ENCODE data around the gene RAB3IL1.

Gene RAB3IL1

GRCh38 chr11:61903845-61904244, 13.5 kb downstream of the RAB3IL1 start:
- no peak for DNase-seq

GRCh38 chr11:61902313-61902712, 15.1 kb downstream of the RAB3IL1 start:
- no peak for DNase-seq

- no peak for DNase-seq
Measured at GRCh38 chr11:61901397-61901796, 16.0 kb downstream of the RAB3IL1 start.

- DNase-seq, result no peak
Measured at GRCh38 chr11:61900251-61900650, 17.1 kb downstream of the RAB3IL1 start.

- DNase-seq, result peak; percentile 55 to 77
Measured at GRCh38 chr11:61899146-61899841, 18.1 kb downstream of the RAB3IL1 start.

GRCh38 chr11:61898247-61898582, 19.2 kb downstream of the RAB3IL1 start:
- no peak for DNase-seq

GRCh38 chr11:61897387-61898246, 19.7 kb downstream of the RAB3IL1 start:
- DNase-seq, result peak; percentile 31 to 70

- DNase-seq, result no peak
Measured at GRCh38 chr11:61896665-61897386, 20.5 kb downstream of the RAB3IL1 start.

GRCh38 chr11:61895718-61896059, 21.7 kb downstream of the RAB3IL1 start:
- DNase-seq, result no peak

GRCh38 chr11:61895046-61895717, 22.2 kb downstream of the RAB3IL1 start:
- DNase-seq, result no peak

GRCh38 chr11:61893981-61894380, 23.4 kb downstream of the RAB3IL1 start:
- DNase-seq, result no peak

- DNase-seq, result no peak
Measured at GRCh38 chr11:61892085-61892370, 25.3 kb downstream of the RAB3IL1 start.

- peak in 1 of 2 experiments; percentile 75 for DNase-seq
Measured at GRCh38 chr11:61891331-61892084, 25.9 kb downstream of the RAB3IL1 start, which contains the start of gene FADS3. Gene FADS3 (minus strand): TSS chr11:61891545. CDS start chr11:61891381, 164 bp downstream.

GRCh38 chr11:61890529-61891330, 26.6 kb downstream of the RAB3IL1 start:
- no peak for DNase-seq

- no peak for DNase-seq
Measured at GRCh38 chr11:61889831-61890230, 27.5 kb downstream of the RAB3IL1 start.

GRCh38 chr11:61888590-61888989, 28.8 kb downstream of the RAB3IL1 start:
- DNase-seq, result no peak

- DNase-seq, result peak in 1 of 2 experiments; percentile 47
Measured at GRCh38 chr11:61887839-61888494, 29.4 kb downstream of the RAB3IL1 start.

GRCh38 chr11:61886643-61887042, 30.7 kb downstream of the RAB3IL1 start:
- no peak for DNase-seq

GRCh38 chr11:61885784-61886580, 31.4 kb downstream of the RAB3IL1 start:
- DNase-seq, result no peak

GRCh38 chr11:61885166-61885778, 32.1 kb downstream of the RAB3IL1 start:
- DNase-seq, result no peak

All from NCI-H446 (cell line).